ENCODE measurements around the gene PITPNC1.
"Not testable (repeated sequence)": the region's sequence is repeated elsewhere in the genome, so short reads cannot be mapped to it uniquely, and the experiment has no call there.

Gene PITPNC1

DNA sequence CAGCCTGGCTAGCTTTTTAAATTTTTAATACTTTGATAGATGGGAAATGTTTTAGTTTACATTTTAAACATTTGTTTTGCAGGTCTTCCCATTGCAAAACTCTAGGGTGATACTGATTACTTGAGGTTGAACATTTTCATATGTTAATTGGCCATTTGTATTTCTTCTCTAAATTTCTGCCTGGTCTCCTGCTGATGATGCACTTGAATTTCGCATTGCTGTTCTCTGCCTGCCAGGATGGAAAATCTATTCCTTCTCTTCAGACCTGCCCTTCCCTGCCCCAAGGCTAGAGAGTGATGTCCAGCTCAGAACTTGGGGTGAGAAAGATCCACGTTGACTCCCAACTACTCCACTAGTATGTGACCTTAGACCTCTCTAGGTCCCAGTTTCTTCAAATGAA lies 134.7 kb downstream of the PITPNC1 start:
- H3K4me3 ChIP-seq (ENCODE audit: low read depth, low read length): no peak overlapping the region
- DNase-seq (ENCODE audit: low read depth): no peak
- no peak for TF ChIP-seq CTCF (conservative IDR thresholded peaks at IDR 0.05; ENCODE audit: low read depth, low read length)

GRCh38 chr17:67514998-67515397 lies 137.9 kb downstream of the PITPNC1 start:
- no peak for DNase-seq (ENCODE audit: low read depth)
- TF ChIP-seq CTCF (conservative IDR thresholded peaks at IDR 0.05; ENCODE audit: low read depth, low read length): no peak
- H3K4me3 ChIP-seq (ENCODE audit: low read depth, low read length): no peak overlapping the region

DNA sequence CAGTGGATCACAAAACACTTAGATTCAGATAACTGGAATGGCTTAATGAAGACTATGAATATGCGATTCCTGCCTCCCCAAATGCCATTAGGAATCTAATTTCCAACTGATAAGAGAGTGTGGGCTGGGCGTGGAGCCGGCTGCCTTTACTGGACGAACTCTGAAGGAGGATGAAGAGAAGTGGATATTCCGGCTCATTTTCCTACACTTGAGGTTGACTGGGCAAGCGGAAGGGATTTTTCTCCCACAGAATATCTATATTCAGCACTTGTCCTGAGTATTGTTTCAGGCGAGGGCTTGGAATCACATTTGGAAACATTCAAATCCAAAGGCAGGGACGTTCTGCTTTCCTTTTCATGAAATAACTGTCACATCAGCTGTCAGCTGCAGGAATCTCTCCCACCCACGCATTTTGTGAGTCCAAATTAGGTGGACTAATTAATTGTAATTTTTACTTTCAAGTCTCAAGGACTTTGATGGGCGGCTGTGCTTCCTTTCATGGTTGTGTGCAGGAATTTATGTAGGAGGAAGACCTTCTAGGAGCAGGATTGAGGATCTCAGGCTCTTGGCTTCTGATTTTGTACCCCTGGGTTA lies 138.5 kb downstream of the PITPNC1 start:
- no peak for DNase-seq (ENCODE audit: low read depth)
- no peak overlapping the region for H3K4me3 ChIP-seq (ENCODE audit: low read depth, low read length)
- TF ChIP-seq CTCF (conservative IDR thresholded peaks at IDR 0.05; ENCODE audit: low read depth, low read length): no peak

DNA sequence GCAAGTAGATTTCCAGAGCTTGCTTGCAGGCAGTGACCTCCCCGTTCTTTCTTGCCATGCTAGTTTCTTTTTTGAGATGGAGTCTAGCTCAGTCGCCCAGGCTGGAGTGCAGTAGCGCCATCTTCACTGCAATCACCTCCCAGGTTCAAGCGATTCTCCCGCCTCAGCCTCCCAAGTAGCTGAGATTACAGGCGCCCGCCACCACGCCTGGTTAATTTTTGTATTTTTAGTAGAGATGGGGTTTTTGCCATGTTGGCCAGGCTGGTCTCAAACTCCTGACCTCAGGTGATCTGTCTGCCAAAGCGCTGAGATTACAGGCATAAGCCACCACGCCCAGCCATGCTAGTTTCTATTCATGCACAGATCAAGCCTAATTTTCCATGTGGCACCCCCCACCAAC lies 139.5 kb downstream of the PITPNC1 start:
- not testable (repeated sequence) for H3K4me3 ChIP-seq (ENCODE audit: low read depth, low read length); DNase-seq (ENCODE audit: low read depth)

- TF ChIP-seq CTCF (conservative IDR thresholded peaks at IDR 0.05; ENCODE audit: low read depth, low read length): no peak
- H3K4me3 ChIP-seq (ENCODE audit: low read depth, low read length): no peak overlapping the region
- DNase-seq (ENCODE audit: low read depth): no peak
Observed at GRCh38 chr17:67517325-67517724, 140.2 kb downstream of the PITPNC1 start.

- no peak for DNase-seq (ENCODE audit: low read depth)
- no peak for TF ChIP-seq CTCF (conservative IDR thresholded peaks at IDR 0.05; ENCODE audit: low read depth, low read length)
- H3K4me3 ChIP-seq (ENCODE audit: low read depth, low read length): no peak overlapping the region
Observed at GRCh38 chr17:67518876-67519275, 141.8 kb downstream of the PITPNC1 start.

DNA sequence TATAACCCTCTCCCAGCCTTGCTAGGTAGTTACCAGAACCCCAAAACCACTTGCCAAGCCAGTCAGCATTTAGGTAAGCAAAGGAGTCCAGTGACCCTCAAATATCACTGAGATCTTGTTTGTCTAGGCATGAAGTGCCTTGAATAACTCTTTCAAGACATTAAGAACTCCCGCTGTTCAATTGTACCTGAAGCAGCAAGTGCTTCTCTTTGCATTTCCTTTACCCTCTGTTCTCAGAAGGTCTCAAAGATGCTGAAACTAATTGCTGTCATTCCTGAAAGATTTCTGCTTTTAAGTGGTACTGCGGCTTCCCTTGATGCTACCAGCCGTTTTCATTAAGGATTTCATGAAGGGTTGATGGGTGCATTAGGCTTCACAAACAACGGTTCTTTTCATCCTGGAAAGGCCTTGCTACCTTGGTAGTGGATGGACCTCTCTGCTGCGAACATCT lies 142.7 kb downstream of the PITPNC1 start:
- H3K4me3 ChIP-seq (ENCODE audit: low read depth, low read length): no peak overlapping the region
- TF ChIP-seq CTCF (conservative IDR thresholded peaks at IDR 0.05; ENCODE audit: low read depth, low read length): no peak

More for the DNA sequence above, 142.7 kb downstream of the PITPNC1 start:
- DNase-seq (ENCODE audit: low read depth): no peak

Measured in choroid plexus epithelial cell (primary cell).